T-cell (primary cell): ENCODE results near the gene LRCH1. TPM values are rescaled to one million over a fixed set of nuclear protein-coding genes. Genes with fewer than 3 reads are reported as not detected.

Source experiments
- ATAC-seq, 4 experiments: fragments of 200-7000 bp in 3 of 4; fragments of 150-1000 bp in 1 of 4; cut with Tn5 transposase; replicated peaks in 1 of 4; 1 replicate in 3 of 4; 2 replicates in 1 of 4; pipeline ENCODE4 v1.10.0; 2021; ENCODE audit warnings: moderate library complexity in 3 of 4, mild to moderate bottlenecking in 2 of 4, moderate number of reproducible peaks in 1 of 4
- CTCF ChIA-PET, 2 donors: fragments of 300-600 bp; sonication (Branson Sonifier 250); formaldehyde crosslinking; loops; one replicate each; lab custom pipeline; 2022; ENCODE audit warnings: antibody characterized with exemption in 2 of 2; lab: Charles Lee
- POLR2A ChIA-PET, 2 donors: fragments of 300-600 bp; sonication (Branson Sonifier 250); formaldehyde crosslinking; loops; one replicate each; lab custom pipeline; 2022; ENCODE audit warnings: antibody characterized with exemption in 2 of 2; lab: Charles Lee
- DNase-seq, 35 experiments: peaks; one replicate each; pipeline versions ENCODE4 v3.0.0 to v3.0.0-alpha.2; 2013 to 2023
- H3K27ac ChIP-seq: one replicate; pipeline ENCODE4 v1.5.1; 2013; ENCODE audit warnings: low read length
- H3K27me3 ChIP-seq, 2 experiments: replicated peaks in 1 of 2; 1 replicate in 1 of 2; 2 replicates in 1 of 2; pipeline versions ENCODE4 v1.6.1 to v1.7.0; 2013; ENCODE audit warnings: low read length in 1 of 2, mixed read lengths in 1 of 2; ENCODE audit not compliant: control insufficient read depth in 2 of 2, insufficient read depth in 2 of 2; ENCODE audit errors: extremely low read depth in 1 of 2
- H3K36me3 ChIP-seq, 2 donors: 1 replicate in 1 of 2; 2 replicates in 1 of 2; pipeline versions ENCODE4 v1.6.1 to v1.7.0; 2013; ENCODE audit warnings: low read length in 1 of 2; ENCODE audit not compliant: control insufficient read depth in 2 of 2, insufficient read depth in 1 of 2; ENCODE audit errors: extremely low read depth in 1 of 2
- H3K4me1 ChIP-seq, 2 experiments: 1 replicate in 1 of 2; 2 replicates in 1 of 2; pipeline versions ENCODE4 v1.6.1 to v1.7.0; 2013; ENCODE audit warnings: low read length in 2 of 2, mixed read lengths in 1 of 2; ENCODE audit not compliant: insufficient read depth in 2 of 2, control insufficient read depth in 1 of 2; ENCODE audit errors: extremely low read depth in 1 of 2
- H3K4me3 ChIP-seq, 2 donors: 1 replicate in 1 of 2; 2 replicates in 1 of 2; pipeline versions ENCODE4 v1.5.1 to v1.7.0; 2013; ENCODE audit warnings: mild to moderate bottlenecking in 2 of 2, low read length in 1 of 2, moderate library complexity in 1 of 2; ENCODE audit not compliant: control insufficient read depth in 1 of 2; ENCODE audit errors: extremely low read depth in 1 of 2
- H3K9me3 ChIP-seq: 2 replicates; pipeline ENCODE4 v1.7.0; 2013
- H3K27ac Mint-ChIP-seq, 2 donors: one replicate each; pipeline ENCODE4 v1.8.0; 2020 to 2021; ENCODE audit warnings: mild to moderate bottlenecking in 2 of 2, mixed read lengths in 2 of 2
- H3K27me3 Mint-ChIP-seq, 2 donors: one replicate each; pipeline ENCODE4 v1.8.0; 2021 to 2022; ENCODE audit warnings: mixed read lengths in 2 of 2
- H3K36me3 Mint-ChIP-seq: one replicate; pipeline ENCODE4 v1.8.0; 2021; ENCODE audit warnings: mixed read lengths
- H3K4me1 Mint-ChIP-seq, 3 donors: one replicate each; pipeline ENCODE4 v1.8.0; 2020 to 2022; ENCODE audit warnings: mixed read lengths in 3 of 3, mild to moderate bottlenecking in 1 of 3
- H3K4me3 Mint-ChIP-seq, 3 donors: one replicate each; pipeline ENCODE4 v1.8.0; 2020 to 2022; ENCODE audit warnings: mild to moderate bottlenecking in 3 of 3, mixed read lengths in 3 of 3, moderate library complexity in 3 of 3
- H3K9me3 Mint-ChIP-seq, 3 donors: one replicate each; pipeline ENCODE4 v1.8.0; 2020 to 2022; ENCODE audit warnings: mixed read lengths in 3 of 3
- WGBS: methylation state at CpG from one replicate; pipeline ENCODE4 v1.1.5; 2013; ENCODE audit warnings: missing lambda C conversion rate; ENCODE audit not compliant: insufficient coverage; 5-methylcytosine and 5-hydroxymethylcytosine counted together
- total RNA-seq, 35 experiments: library from RNA in 6 of 35; stranded (reverse) in 6 of 35; fragments of 120-200 nt in 1 of 35; gene quantifications; one replicate each; pipeline versions ENCODE4 v1.2.1 to v1.2.4 and lab custom pipeline; 2013 to 2026

The LRCH1 gene
- total RNA-seq, 5 donors from 2014 or later (not counting 1 experiment from before 2014, with no cell fraction given): 16.0 to 21.8 (median 17.9) TPM

- H3K9me3 ChIP-seq: no peaks in the 10 kb centered on the region
- H3K9me3 Mint-ChIP-seq: no peaks in the 10 kb centered on the region
These were observed 122.0 kb downstream of the LRCH1 start for GRCh38 chr13:46675016-46675415.

DNA sequence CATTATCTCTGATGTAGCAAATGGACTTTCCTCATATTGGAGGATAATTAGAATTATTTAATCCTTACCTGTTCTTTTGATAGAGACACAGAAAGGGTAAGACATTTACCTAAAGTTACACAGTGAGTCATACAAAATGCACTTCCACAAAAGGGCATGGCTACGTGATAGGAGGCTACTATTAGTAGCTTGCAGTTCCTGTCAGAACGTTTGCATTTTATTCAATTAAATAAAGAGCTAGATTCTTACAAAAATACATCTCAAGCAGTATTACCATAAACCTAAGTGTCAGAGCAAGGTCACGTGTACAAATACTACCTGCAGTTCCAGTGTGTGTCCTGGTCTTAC lies 123.4 kb downstream of the LRCH1 start:
- WGBS: no CpG with 5 or more reads among the region's 3 CpGs
- no peaks in the 10 kb centered on the region for H3K9me3 ChIP-seq
- peaks cover 2 to 15% of the 10 kb centered on the region in 2 experiments for H3K4me1 ChIP-seq
- no peaks in the 10 kb centered on the region for H3K9me3 Mint-ChIP-seq
- no peaks in the 10 kb centered on the region for H3K27me3 Mint-ChIP-seq
- no peak for ATAC-seq
- peaks cover 11 to 17% (median 12%) of the 10 kb centered on the region in 3 donors for H3K4me1 Mint-ChIP-seq
- H3K4me3 ChIP-seq: no peak overlapping the region
- H3K4me3 Mint-ChIP-seq: no peak overlapping the region
- ChIA-PET CTCF (no interaction called here), POLR2A (no interaction called here)
- no peak overlapping the region for H3K27ac Mint-ChIP-seq
- no peaks in the 10 kb centered on the region for H3K27me3 ChIP-seq
- H3K27ac ChIP-seq: no peak overlapping the region
- no peak for DNase-seq
- peaks cover 0 to 2% of the 10 kb centered on the region in 2 donors for H3K36me3 ChIP-seq
- peaks cover 17% of the 10 kb centered on the region for H3K36me3 Mint-ChIP-seq

More at GRCh38 chr13:46675016-46675415, 122.0 kb downstream of the LRCH1 start:
- DNase-seq (no peak), ATAC-seq (no peak)
- Histone ChIP-seq H3K27ac (no peak overlapping the region), H3K4me3 (no peak overlapping the region), H3K27me3 (no peaks in the 10 kb centered on the region), H3K36me3 (peaks cover 0 to 2% of the 10 kb centered on the region in 2 donors), H3K4me1 (peaks cover 2 to 12% of the 10 kb centered on the region in 2 experiments)
- ChIA-PET POLR2A (no interaction called here), CTCF (no interaction called here)
- peaks cover 12 to 17% (median 16%) of the 10 kb centered on the region in 3 donors for H3K4me1 Mint-ChIP-seq
- H3K27me3 Mint-ChIP-seq: no peaks in the 10 kb centered on the region
- no peak overlapping the region for H3K27ac Mint-ChIP-seq
- H3K36me3 Mint-ChIP-seq: peaks cover 26% of the 10 kb centered on the region
- no peak overlapping the region for H3K4me3 Mint-ChIP-seq

- no peaks in the 10 kb centered on the region for H3K27me3 ChIP-seq
- peak overlapping the region in 1 of 2 donors; percentile 2 for H3K4me3 ChIP-seq
- H3K36me3 ChIP-seq: peaks cover 0 to 7% of the 10 kb centered on the region in 2 donors
- DNase-seq: peak in 32 of 35 experiments; percentile 9 to 82 (median 60)
- peak; percentile 73 to 93 (median 82) for ATAC-seq
- Mint-ChIP-seq H3K27ac (no peak overlapping the region), H3K4me3 (no peak overlapping the region), H3K4me1 (peaks cover 19 to 22% (median 20%) of the 10 kb centered on the region in 3 donors), H3K9me3 (no peaks in the 10 kb centered on the region), H3K36me3 (peaks cover 18% of the 10 kb centered on the region), H3K27me3 (no peaks in the 10 kb centered on the region)
- peaks cover 2 to 15% of the 10 kb centered on the region in 2 experiments for H3K4me1 ChIP-seq
- CTCF ChIA-PET: interaction anchor here (0.5 to 1.7 kb wide), 8 partner anchors 11 to 185 kb away, joined by 3 to 8 read pairs (median 4); no protein-coding TSS in a partner anchor
- H3K9me3 ChIP-seq: no peaks in the 10 kb centered on the region
- POLR2A ChIA-PET: interaction anchor here in 1 of 2 donors (0.5 to 0.6 kb wide), 2 partner anchors 69 to 547 kb away, joined by 3 to 6 read pairs; no protein-coding TSS in a partner anchor
- peak overlapping the region; percentile 66 for H3K27ac ChIP-seq
- 9% methylated on average over 6 of the region's 12 CpGs for WGBS
These were observed 126.6 kb downstream of the LRCH1 start for GRCh38 chr13:46679369-46680120.

- H3K27ac Mint-ChIP-seq: peak overlapping the region in 1 of 2 donors; percentile 4
- ChIA-PET CTCF (no interaction called here), POLR2A (no interaction called here)
- no peaks in the 10 kb centered on the region for H3K27me3 Mint-ChIP-seq
- WGBS: 100% methylated on average over 1 of the region's 3 CpGs
- Histone ChIP-seq H3K4me1 (peaks cover 2 to 15% of the 10 kb centered on the region in 2 experiments), H3K27me3 (no peaks in the 10 kb centered on the region), H3K36me3 (peaks cover 0 to 12% of the 10 kb centered on the region in 2 donors), H3K4me3 (no peak overlapping the region), H3K27ac (no peak overlapping the region), H3K9me3 (no peaks in the 10 kb centered on the region)
- DNase-seq: no peak
- H3K4me1 Mint-ChIP-seq: peaks cover 11 to 17% (median 12%) of the 10 kb centered on the region in 3 donors
- ATAC-seq: no peak
- no peaks in the 10 kb centered on the region for H3K9me3 Mint-ChIP-seq
- H3K36me3 Mint-ChIP-seq: peaks cover 21% of the 10 kb centered on the region
- H3K4me3 Mint-ChIP-seq: no peak overlapping the region
These were observed 129.0 kb downstream of the LRCH1 start for GRCh38 chr13:46682015-46682414.

- H3K9me3 ChIP-seq: no peaks in the 10 kb centered on the region
- H3K27ac ChIP-seq: no peak overlapping the region
- H3K4me1 ChIP-seq: peaks cover 7 to 16% of the 10 kb centered on the region in 2 experiments
- no peaks in the 10 kb centered on the region for H3K27me3 ChIP-seq
- DNase-seq (no peak), ATAC-seq (no peak)
- ChIA-PET POLR2A (no interaction called here), CTCF (interaction anchor here in 1 of 2 donors (0.6 kb wide), 1 partner anchor 113 kb away, joined by 3 read pairs; no protein-coding TSS in a partner anchor)
- peaks cover 21% of the 10 kb centered on the region for H3K36me3 Mint-ChIP-seq
- H3K27ac Mint-ChIP-seq: no peak overlapping the region
- no peak overlapping the region for H3K4me3 ChIP-seq
- H3K4me1 Mint-ChIP-seq: peaks cover 13 to 20% (median 15%) of the 10 kb centered on the region in 3 donors
- no CpG with 5 or more reads among the region's 1 CpG for WGBS
- peaks cover 0 to 12% of the 10 kb centered on the region in 2 donors for H3K36me3 ChIP-seq
- no peaks in the 10 kb centered on the region for H3K27me3 Mint-ChIP-seq
- H3K9me3 Mint-ChIP-seq: no peaks in the 10 kb centered on the region
- H3K4me3 Mint-ChIP-seq: no peak overlapping the region
These were observed 129.7 kb downstream of the LRCH1 start for GRCh38 chr13:46682707-46683106.

- no peak overlapping the region for H3K4me3 ChIP-seq
- peaks cover 16 to 19% (median 18%) of the 10 kb centered on the region in 3 donors for H3K4me1 Mint-ChIP-seq
- POLR2A ChIA-PET: interaction anchor here in 1 of 2 donors (0.6 kb wide), 1 partner anchor 152 kb away, joined by 3 read pairs; no protein-coding TSS in a partner anchor
- no peak overlapping the region for H3K27ac Mint-ChIP-seq
- H3K4me3 Mint-ChIP-seq: no peak overlapping the region
- H3K4me1 ChIP-seq: peaks cover 14 to 18% of the 10 kb centered on the region in 2 experiments
- WGBS: no CpG with 5 or more reads among the region's 1 CpG
- H3K9me3 Mint-ChIP-seq: no peaks in the 10 kb centered on the region
- no peak for ATAC-seq
- no peaks in the 10 kb centered on the region for H3K27me3 Mint-ChIP-seq
- H3K27me3 ChIP-seq: no peaks in the 10 kb centered on the region
- DNase-seq: no peak
- no peaks in the 10 kb centered on the region for H3K9me3 ChIP-seq
- peaks cover 21% of the 10 kb centered on the region for H3K36me3 Mint-ChIP-seq
- H3K27ac ChIP-seq: no peak overlapping the region
- CTCF ChIA-PET: interaction anchor here (0.6 kb wide), 2 partner anchors 11 to 132 kb away, joined by 3 to 5 read pairs; no protein-coding TSS in a partner anchor
- peaks cover 0 to 12% of the 10 kb centered on the region in 2 donors for H3K36me3 ChIP-seq
These were observed 130.8 kb downstream of the LRCH1 start for GRCh38 chr13:46683676-46684260.
